ENCODE data around the gene GSC2. TPM values are rescaled to one million over a fixed set of nuclear protein-coding genes. Genes with fewer than 3 reads are reported as not detected.

The GSC2 gene
- total RNA-seq, 2 experiments from 2014 or later = not detected

- ATAC-seq = no peak
Measured at GRCh38 chr22:19125474-19126308, 24.4 kb downstream of the GSC2 start.

GRCh38 chr22:19125011-19125410 is 25.1 kb downstream of the GSC2 start:
- no peak for ATAC-seq

More at GRCh38 chr22:19125474-19126308, 24.4 kb downstream of the GSC2 start:
- no peak for DNase-seq
- Mint-ChIP-seq H3K27ac (no peak overlapping the region), H3K9me3 (no peaks in the 10 kb centered on the region), H3K36me3 (ENCODE audit: low read depth) (peaks cover 3% of the 10 kb centered on the region), H3K27me3 (no peaks in the 10 kb centered on the region), H3K4me3 (no peak overlapping the region), H3K4me1 (ENCODE audit: low read depth) (peaks cover 6% of the 10 kb centered on the region)
- ChIA-PET POLR2A (interaction anchor here (0.9 kb wide), 1 partner anchor 19 kb away, joined by 5 read pairs; the partner anchor contains the start of gene ESS2), CTCF (interaction anchor here (1.7 kb wide), 1 partner anchor 18 kb away, joined by 8 read pairs; the partner anchor contains the start of gene ESS2)
- intact Hi-C loops (cut with micrococcal nuclease) = no loop called here
- TF ChIP-seq, protein P1, sequence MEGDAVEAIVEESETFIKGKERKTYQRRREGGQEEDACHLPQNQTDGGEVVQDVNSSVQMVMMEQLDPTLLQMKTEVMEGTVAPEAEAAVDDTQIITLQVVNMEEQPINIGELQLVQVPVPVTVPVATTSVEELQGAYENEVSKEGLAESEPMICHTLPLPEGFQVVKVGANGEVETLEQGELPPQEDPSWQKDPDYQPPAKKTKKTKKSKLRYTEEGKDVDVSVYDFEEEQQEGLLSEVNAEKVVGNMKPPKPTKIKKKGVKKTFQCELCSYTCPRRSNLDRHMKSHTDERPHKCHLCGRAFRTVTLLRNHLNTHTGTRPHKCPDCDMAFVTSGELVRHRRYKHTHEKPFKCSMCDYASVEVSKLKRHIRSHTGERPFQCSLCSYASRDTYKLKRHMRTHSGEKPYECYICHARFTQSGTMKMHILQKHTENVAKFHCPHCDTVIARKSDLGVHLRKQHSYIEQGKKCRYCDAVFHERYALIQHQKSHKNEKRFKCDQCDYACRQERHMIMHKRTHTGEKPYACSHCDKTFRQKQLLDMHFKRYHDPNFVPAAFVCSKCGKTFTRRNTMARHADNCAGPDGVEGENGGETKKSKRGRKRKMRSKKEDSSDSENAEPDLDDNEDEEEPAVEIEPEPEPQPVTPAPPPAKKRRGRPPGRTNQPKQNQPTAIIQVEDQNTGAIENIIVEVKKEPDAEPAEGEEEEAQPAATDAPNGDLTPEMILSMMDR (IDR thresholded peaks at IDR 0.05) = no peak

GRCh38 chr22:19124377-19124776 is 25.7 kb downstream of the GSC2 start:
- Mint-ChIP-seq H3K9me3 (no peaks in the 10 kb centered on the region), H3K4me1 (ENCODE audit: low read depth) (peaks cover 18% of the 10 kb centered on the region), H3K27me3 (no peaks in the 10 kb centered on the region), H3K27ac (no peak overlapping the region), H3K36me3 (ENCODE audit: low read depth) (peaks cover 5% of the 10 kb centered on the region), H3K4me3 (no peak overlapping the region)
- no peak for ATAC-seq
- DNase-seq = no peak
- intact Hi-C loops (cut with micrococcal nuclease) = no loop called here
- POLR2A ChIA-PET = no interaction called here
- CTCF ChIA-PET = interaction anchor here (1.7 kb wide), 1 partner anchor 19 kb away, joined by 8 read pairs; the partner anchor contains the start of gene ESS2
- TF ChIP-seq, protein P1 (IDR thresholded peaks at IDR 0.05) = no peak

More at GRCh38 chr22:19125011-19125410, 25.1 kb downstream of the GSC2 start:
- DNase-seq = no peak
- TF ChIP-seq, protein P1 (IDR thresholded peaks at IDR 0.05) = no peak
- ChIA-PET CTCF (interaction anchor here (1.7 kb wide), 1 partner anchor 19 kb away, joined by 8 read pairs; the partner anchor contains the start of gene ESS2), POLR2A (interaction anchor here (0.9 kb wide), 1 partner anchor 19 kb away, joined by 5 read pairs; the partner anchor contains the start of gene ESS2)
- Mint-ChIP-seq H3K4me1 (ENCODE audit: low read depth) (peaks cover 13% of the 10 kb centered on the region), H3K36me3 (ENCODE audit: low read depth) (peaks cover 3% of the 10 kb centered on the region), H3K27ac (no peak overlapping the region), H3K4me3 (no peak overlapping the region), H3K27me3 (no peaks in the 10 kb centered on the region), H3K9me3 (no peaks in the 10 kb centered on the region)
- intact Hi-C loops (cut with micrococcal nuclease) = no loop called here

DNA sequence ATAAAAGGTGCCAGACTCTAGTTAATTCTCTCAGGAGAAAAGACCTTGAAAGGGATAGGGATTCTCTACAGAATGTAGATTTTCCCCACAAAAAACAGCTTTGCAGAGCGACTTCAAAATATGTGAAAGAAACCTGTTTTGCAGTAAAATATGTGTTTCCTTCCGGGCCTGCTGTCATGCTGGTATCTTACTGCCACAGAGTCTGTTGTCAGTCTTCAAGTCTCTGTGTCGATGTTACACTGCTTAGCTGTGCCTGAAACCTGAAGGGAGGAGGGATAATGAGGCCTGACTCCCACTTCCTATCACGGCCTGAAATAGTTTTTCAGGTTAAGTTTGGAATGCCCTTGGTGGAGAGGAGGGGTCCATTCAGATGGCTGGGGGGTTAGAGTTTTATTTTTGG is 26.2 kb downstream of the GSC2 start:
- ChIA-PET POLR2A (interaction anchor here (0.6 kb wide), 1 partner anchor 361 kb away, joined by 3 read pairs; no protein-coding TSS in a partner anchor), CTCF (no interaction called here)
- TF ChIP-seq, protein P1 (IDR thresholded peaks at IDR 0.05) = no peak
- Mint-ChIP-seq H3K4me3 (no peak overlapping the region), H3K36me3 (ENCODE audit: low read depth) (peaks cover 5% of the 10 kb centered on the region), H3K27me3 (no peaks in the 10 kb centered on the region), H3K27ac (no peak overlapping the region), H3K4me1 (ENCODE audit: low read depth) (peaks cover 22% of the 10 kb centered on the region), H3K9me3 (no peaks in the 10 kb centered on the region)
- no peak for DNase-seq
- ATAC-seq = no peak
- intact Hi-C loops (cut with micrococcal nuclease) = no loop called here

Data from activated CD8-positive, alpha-beta T cell treated with anti-CD3 and anti-CD28 coated beads for 36 hours (primary cell).